GM15510 (cell line): Measurements from ENCODE around the gene LRRC9.

Experiments used
- POLR2A ChIP-seq: IDR thresholded peaks from 3 replicates; pipeline ENCODE4 v1.6.1; 2011; ENCODE audit warnings: borderline replicate concordance; ENCODE audit not compliant: insufficient read length; ENCODE audit errors: extremely low read depth

LRRC9 gene

GRCh38 chr14:60002819-60003492 lies 83.0 kb downstream of the LRRC9 start:
- no peak for TF ChIP-seq POLR2A

GRCh38 chr14:60003991-60004390 lies 84.0 kb downstream of the LRRC9 start:
- TF ChIP-seq POLR2A = no peak

DNA sequence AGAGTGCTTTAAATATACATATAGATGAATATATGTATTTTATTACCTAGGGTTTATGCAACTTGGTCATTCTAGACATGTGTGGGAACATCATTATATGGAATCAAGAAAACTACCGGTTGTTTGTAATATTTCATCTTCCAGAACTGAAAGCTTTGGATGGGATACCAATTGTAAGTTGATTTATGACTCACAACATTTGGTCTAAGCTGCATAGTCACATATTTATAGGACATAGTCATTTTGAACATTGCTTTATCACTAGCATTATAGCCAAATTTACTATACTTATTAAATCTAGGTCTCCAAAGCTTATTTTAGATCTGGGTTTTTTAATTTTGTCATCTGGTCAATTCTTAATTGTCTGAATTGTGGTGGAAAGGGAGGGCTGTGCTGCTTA lies 88.1 kb downstream of the LRRC9 start:
- no peak for TF ChIP-seq POLR2A

DNA sequence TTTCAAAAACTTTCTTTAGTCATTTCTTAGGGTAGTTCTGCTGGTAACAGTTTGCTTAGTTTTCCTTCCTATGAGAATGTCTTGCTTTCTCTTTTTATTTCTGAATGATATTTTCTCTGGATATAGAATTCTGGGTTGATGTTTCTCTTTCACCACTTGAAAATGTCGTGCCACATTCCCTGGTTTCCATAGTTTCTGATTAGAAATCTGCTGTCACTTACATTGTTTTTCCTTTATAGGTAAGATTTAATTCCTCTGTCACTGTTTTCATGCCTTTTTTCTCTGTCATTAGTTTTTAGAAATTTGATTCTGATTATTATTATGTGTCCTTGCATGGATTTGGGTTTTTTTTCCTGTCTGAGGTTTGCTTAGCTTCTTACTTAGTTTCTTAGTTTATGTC lies 94.5 kb downstream of the LRRC9 start:
- TF ChIP-seq POLR2A = no peak

- no peak for TF ChIP-seq POLR2A
Observed at GRCh38 chr14:60021619-60022018, 101.7 kb downstream of the LRRC9 start.

DNA sequence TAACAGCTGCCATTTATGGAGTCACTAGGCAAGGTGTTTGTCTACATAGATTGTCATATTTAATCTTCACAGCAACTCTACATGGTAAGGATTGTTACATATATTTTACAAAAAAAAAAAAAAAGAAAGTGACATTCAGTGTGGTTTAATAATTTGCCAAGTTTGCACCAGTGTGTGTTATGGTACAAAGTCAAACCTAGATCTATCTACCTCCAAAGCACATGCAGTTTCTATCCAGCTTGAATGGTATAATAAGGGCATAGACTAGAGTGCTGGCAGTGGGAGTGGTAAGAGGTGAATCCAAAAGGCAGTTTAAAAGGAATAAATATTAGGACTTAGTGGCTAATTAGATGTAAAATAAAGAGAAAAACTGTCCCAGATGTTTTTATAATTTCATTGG lies 105.6 kb downstream of the LRRC9 start:
- TF ChIP-seq POLR2A = no peak

- TF ChIP-seq POLR2A = no peak
Observed at GRCh38 chr14:60035177-60035576, 115.2 kb downstream of the LRRC9 start.

DNA sequence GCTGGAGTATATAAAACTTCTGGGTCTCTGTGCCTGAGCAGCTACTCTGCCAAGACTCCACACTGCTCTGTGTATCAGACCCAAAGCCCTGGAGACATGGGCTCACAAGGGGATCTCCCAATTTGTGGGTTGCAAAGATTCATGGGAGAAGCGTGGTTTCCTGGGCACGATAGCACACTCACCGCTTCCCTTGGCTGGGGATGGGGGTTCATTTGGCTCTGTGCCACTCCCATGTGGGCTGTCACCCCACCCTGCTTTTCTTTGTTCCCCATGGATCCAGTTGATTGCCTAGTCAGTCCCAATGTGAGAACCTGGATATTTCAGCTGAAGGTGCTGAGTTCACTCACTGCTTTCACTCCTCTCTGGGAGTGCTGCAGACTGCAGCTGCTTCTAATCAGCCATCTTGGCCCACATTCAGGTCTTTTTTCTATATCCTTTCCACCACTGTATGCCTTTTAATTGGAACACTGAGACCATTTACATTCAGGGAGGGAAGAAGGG lies 131.8 kb downstream of the LRRC9 start:
- TF ChIP-seq POLR2A = no peak

DNA sequence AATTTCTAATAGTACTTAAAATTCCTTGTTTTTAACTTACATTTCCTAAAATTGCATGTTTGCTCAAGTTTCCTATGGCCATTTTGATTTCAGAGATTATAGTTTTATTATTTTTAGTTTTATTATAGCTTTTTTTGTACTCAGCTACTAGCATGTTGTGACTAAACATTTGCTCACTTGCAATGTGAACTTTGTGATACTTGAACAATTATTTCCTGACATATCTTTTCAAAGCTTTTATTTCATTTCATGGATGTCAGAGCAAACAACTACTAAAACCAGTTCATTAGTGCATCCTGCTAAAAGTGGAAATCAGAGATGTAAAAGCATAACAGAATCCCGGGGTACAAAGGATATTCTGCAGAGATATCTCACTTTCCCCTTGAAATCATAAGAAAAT lies 138.1 kb downstream of the LRRC9 start:
- no peak for TF ChIP-seq POLR2A

GRCh38 chr14:60061371-60061770 lies 141.4 kb downstream of the LRRC9 start:
- TF ChIP-seq POLR2A = no peak

- no peak for TF ChIP-seq POLR2A
Observed at GRCh38 chr14:60064491-60065072, 144.6 kb downstream of the LRRC9 start.

GRCh38 chr14:60067882-60068281 lies 147.9 kb downstream of the LRRC9 start:
- no peak for TF ChIP-seq POLR2A

- TF ChIP-seq POLR2A = no peak
Observed at GRCh38 chr14:60079723-60080122, 159.8 kb downstream of the LRRC9 start.

- TF ChIP-seq POLR2A = no peak
Observed at GRCh38 chr14:60085085-60085484, 165.1 kb downstream of the LRRC9 start.

DNA sequence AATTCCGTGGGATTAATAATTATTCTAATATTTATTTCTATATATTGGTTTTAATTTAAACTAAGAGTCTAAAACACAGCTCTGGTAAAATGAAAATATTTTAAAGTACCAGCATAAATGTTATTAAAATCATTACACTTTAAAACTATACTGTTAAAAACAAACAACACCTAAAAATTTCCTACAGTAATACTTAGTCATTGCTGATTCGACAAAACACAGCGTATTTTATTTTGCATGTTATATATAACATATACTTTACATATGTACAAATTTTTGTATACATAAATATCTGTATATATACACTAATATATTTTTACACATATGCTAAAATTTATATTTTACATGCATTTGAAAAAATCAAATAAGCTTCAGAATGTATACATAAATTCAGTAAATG lies 165.7 kb downstream of the LRRC9 start:
- no peak for TF ChIP-seq POLR2A

GRCh38 chr14:60087668-60088067 lies 167.7 kb downstream of the LRRC9 start:
- TF ChIP-seq POLR2A = no peak
